BE2C (cell line): ENCODE results near the gene TGFBR3.

Source experiments
- DNase-seq: peaks from one replicate; pipeline ENCODE4 v3.0.0-alpha.2; 2020
- H3K27me3 ChIP-seq: fragments of 250-450 bp; sonication (Bioruptor Pico); 2 replicates; pipeline ENCODE4 v1.5.1; 2020; ENCODE audit warnings: mild to moderate bottlenecking
- H3K36me3 ChIP-seq: fragments of 250-450 bp; sonication (Bioruptor Pico); 2 replicates; pipeline ENCODE4 v1.5.1; 2020; ENCODE audit warnings: mild to moderate bottlenecking
- H3K4me1 ChIP-seq: fragments of 250-450 bp; sonication (Bioruptor Pico); 2 replicates; pipeline ENCODE4 v1.5.1; 2020
- H3K4me3 ChIP-seq: 2 replicates; pipeline ENCODE4 v1.5.1; 2011; ENCODE audit warnings: low read depth, low read length
- H3K9me3 ChIP-seq: fragments of 250-450 bp; sonication (Bioruptor Pico); 2 replicates; pipeline ENCODE4 v1.5.1; 2020
- TF ChIP-seq, protein P1 (sequence below): IDR thresholded peaks from 2 replicates; pipeline ENCODE4 v1.5.1; 2012; ENCODE audit warnings: mild to moderate bottlenecking, low read depth, low read length

The TGFBR3 gene

DNA sequence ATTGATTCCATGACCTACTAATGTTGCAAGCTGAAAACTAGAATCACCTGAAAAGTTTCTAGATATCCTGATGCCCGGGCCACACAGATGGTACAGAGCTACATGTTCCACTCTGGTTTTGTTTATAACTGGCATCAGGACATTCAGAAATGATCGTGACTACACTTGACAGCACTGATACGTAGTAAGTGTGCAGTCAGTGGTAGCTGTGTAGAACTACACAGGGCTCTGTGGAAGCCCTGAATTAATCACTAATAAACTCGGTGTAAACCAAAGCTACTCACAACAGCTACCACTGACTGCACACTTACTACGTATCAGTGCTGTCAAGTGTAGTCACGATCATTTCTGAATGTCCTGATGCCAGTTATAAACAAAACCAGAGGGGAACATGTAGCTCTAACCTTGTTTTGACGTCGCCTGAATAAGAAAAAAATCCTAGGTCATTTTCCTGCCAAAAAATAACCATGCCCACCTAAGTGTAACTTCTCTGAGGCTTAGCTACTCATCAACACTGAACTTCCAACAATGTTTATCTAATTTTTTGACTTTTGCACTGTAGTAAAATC, 149.7 kb downstream of the TGFBR3 start:
- Histone ChIP-seq H3K4me3 (no peak overlapping the region), H3K36me3 (no peaks in the 10 kb centered on the region), H3K4me1 (no peaks in the 10 kb centered on the region), H3K27me3 (no peaks in the 10 kb centered on the region), H3K9me3 (no peaks in the 10 kb centered on the region)
- TF ChIP-seq, protein P1, sequence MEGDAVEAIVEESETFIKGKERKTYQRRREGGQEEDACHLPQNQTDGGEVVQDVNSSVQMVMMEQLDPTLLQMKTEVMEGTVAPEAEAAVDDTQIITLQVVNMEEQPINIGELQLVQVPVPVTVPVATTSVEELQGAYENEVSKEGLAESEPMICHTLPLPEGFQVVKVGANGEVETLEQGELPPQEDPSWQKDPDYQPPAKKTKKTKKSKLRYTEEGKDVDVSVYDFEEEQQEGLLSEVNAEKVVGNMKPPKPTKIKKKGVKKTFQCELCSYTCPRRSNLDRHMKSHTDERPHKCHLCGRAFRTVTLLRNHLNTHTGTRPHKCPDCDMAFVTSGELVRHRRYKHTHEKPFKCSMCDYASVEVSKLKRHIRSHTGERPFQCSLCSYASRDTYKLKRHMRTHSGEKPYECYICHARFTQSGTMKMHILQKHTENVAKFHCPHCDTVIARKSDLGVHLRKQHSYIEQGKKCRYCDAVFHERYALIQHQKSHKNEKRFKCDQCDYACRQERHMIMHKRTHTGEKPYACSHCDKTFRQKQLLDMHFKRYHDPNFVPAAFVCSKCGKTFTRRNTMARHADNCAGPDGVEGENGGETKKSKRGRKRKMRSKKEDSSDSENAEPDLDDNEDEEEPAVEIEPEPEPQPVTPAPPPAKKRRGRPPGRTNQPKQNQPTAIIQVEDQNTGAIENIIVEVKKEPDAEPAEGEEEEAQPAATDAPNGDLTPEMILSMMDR = no peak
- no peak for DNase-seq

DNA sequence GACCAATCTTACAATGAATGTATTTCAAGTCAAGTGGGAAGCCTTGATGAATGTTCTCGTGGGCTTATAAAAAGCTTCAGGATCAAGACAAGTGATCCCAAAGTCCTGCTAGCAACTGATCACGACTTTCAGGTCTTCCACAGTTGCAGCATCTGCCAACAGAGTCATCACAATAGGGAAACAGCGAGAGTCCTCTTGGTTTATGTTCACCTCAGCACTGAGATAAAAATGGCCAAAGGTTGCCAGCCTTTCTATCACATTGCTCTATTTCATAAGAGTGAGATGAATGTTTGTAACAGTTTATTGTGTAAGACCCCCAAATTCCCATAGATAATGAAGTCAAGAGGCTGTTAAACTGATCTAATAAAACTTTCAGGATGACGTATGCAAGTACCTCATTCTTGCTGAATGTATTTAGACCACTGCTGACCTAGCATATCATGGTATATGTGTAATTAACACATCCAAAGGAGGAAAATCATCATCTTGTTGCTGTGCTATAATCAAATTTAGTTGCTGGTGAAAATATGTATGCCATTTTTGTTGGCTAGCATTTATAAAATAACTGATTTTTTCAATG, 150.6 kb downstream of the TGFBR3 start:
- no peaks in the 10 kb centered on the region for H3K36me3 ChIP-seq
- H3K4me3 ChIP-seq = no peak overlapping the region
- no peaks in the 10 kb centered on the region for H3K27me3 ChIP-seq
- H3K4me1 ChIP-seq = no peaks in the 10 kb centered on the region
- TF ChIP-seq, protein P1 = no peak
- H3K9me3 ChIP-seq = no peaks in the 10 kb centered on the region
- no peak for DNase-seq

DNA sequence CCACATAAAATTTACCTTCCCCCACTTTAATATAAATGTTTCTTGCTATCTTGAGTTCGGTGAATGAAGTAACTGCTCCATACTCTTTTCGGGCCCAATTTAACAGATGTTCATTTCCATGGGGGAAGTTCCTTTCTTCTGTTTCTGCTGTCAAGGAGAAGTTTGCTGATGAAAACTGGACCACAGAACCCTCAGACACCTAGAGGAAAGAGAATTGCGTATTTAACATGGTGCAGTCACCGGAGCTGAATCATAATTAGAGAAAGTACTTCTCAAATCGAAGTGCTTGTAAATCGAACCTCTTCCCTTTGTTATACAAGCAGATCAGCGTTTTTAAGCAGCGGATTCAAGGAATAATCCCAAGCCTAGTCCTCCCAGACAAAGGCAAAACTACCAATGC, 151.2 kb downstream of the TGFBR3 start:
- no peaks in the 10 kb centered on the region for H3K27me3 ChIP-seq
- no peaks in the 10 kb centered on the region for H3K36me3 ChIP-seq
- DNase-seq = no peak
- no peaks in the 10 kb centered on the region for H3K4me1 ChIP-seq
- TF ChIP-seq, protein P1 = no peak
- H3K9me3 ChIP-seq = no peaks in the 10 kb centered on the region
- H3K4me3 ChIP-seq = no peak overlapping the region

DNA sequence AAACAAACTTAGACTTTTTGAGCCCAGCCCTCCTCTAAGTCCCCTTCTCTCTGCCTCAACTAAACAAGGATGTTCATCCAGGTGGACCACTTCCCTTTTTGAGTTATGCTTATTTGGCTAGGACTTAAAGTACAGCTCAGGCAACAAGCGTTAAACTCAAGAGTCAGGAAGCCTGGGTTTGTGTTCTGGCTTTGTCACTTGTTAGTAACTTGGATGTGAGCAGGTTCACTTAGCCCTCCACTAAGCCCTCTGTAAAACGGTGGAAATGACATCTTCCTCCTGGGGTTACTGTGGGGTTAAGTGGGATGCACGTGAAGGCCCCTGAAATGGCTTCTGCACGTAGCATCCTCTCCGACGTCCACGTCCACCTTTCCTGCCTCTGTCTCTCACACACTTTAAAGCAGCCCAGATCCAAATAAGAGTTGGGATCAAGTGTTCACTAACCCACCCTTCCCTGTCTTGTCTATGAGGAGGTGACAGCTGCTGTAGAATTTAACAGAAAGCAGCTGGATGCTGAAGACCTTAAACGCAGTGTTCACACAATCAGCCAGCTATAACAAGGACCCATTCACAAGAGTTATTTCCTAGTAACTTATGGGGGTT, 152.7 kb downstream of the TGFBR3 start:
- H3K9me3 ChIP-seq = no peaks in the 10 kb centered on the region
- no peaks in the 10 kb centered on the region for H3K4me1 ChIP-seq
- no peak for DNase-seq
- H3K4me3 ChIP-seq = no peak overlapping the region
- TF ChIP-seq, protein P1 = no peak
- no peaks in the 10 kb centered on the region for H3K27me3 ChIP-seq
- H3K36me3 ChIP-seq = no peaks in the 10 kb centered on the region

DNA sequence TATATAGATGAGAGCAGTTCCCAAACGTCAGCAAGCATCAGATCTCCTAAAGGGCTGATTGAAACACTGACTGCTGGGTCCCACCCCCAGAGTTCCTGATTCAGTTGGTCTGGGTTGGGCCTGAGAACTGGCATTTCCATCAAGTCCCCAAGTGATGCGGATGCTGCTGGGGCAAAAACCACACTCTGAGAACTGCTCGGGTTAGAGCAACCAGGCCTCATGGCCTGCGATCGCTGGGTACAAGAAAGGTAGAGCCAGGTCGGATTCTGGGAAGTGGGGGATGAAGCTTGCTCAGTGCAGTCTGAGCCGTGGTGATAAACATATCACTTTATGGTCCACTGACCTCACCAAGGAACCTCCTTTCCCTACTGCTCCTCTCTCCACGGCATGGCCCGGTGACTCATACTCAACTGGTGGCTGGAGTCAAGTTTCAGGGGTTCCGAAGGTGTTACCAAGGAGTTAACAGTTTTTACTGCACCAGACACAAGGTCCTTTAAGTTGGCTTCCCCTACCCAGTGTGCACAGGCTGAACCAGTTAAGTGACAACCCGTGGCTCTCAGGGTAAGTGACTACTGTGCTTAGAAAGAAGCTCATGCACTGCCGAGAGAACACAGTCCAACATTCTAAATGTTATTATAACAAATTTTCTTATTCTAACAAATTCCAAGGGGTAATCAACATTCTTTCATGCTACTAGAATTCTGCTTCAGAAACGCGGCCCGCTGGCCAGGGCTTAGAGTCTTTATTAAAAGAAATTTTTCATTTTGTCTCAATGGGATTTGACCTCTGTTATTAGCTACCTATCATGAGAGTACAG, 153.5 kb downstream of the TGFBR3 start:
- H3K4me1 ChIP-seq = no peaks in the 10 kb centered on the region
- H3K4me3 ChIP-seq = no peak overlapping the region
- TF ChIP-seq, protein P1 = no peak
- no peak for DNase-seq
- H3K36me3 ChIP-seq = no peaks in the 10 kb centered on the region
- no peaks in the 10 kb centered on the region for H3K9me3 ChIP-seq
- H3K27me3 ChIP-seq = no peaks in the 10 kb centered on the region
